ENCODE results near the gene ENPP3.
A peak's percentile ranks its signal among the peaks of the same experiment; 100 is the strongest.
"Not testable (repeated sequence)": the region's sequence is repeated elsewhere in the genome, so short reads cannot be mapped to it uniquely, and the experiment has no call there.

Gene ENPP3

DNA sequence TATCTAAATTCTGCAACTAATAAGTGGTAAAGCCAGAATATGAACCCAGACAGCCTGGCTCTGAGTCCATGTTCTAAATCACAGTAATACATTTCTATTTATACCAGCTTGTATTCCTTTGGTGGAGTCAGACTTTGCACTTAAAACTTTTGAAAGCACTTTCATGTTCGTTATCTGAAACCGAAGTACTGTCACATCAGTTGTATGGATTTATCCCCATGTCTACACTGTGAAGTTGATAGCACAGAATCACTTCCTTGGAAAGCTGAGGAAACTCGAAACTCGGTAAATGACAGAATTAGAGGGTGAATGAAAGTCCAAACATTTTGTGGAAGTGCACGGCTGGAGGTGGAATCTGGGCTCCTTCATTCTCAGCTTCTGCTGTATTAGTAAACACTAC, 102.0 kb downstream of the ENPP3 start:
- DNase-seq: no peak

DNA sequence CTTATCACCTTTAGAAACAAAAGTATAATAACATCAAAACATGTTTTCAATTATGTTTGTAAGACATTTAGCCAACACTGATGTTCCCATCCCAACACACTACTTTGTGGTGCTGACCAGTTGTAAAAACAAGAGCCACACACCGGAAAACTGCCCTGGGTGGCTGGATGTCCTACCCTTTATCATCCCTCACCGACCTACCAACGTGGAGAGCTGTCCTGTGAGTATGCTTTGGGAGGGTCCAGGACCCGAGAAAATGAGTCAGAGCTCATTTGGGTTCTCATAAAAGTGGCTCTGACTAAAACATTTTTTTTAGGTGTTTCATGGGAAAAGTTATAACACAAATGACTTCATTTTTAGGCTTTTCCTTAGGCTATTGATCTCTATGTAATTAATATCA, 103.1 kb downstream of the ENPP3 start:
- DNase-seq: no peak

DNA sequence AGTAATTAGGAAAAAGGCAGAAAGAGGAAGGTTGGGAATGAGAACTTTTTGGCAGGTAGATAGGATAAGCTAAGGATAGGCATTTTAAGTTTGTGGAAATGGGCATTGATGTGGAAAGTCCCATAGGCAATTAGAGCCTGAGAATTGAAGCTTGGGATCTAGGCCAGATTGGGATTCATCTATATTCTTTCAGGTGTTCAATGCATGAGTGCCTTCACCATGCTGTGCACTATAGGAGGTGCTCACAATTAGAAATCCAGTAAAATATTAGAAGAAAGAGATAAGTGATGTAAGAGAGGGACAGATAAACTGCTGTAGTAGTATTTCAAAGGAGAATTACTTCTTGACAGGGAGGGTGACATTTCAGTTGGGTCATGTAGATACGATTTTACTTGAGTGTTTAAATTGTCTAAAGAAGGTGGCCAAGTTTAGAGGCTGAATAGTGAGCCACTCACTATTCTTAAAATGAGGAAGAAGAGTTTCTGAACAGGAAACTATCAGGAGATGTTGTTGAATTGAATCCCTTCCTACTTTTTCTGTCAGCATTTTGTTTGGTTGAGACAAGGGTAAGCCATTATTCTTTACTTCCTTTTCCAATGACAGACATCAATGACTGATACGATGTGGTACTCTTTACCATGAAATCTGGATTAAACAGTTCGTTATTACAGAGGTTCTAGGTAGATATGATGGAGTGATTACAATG, 104.7 kb downstream of the ENPP3 start:
- peak in 2 of 4 experiments; percentile 8 for DNase-seq

DNA sequence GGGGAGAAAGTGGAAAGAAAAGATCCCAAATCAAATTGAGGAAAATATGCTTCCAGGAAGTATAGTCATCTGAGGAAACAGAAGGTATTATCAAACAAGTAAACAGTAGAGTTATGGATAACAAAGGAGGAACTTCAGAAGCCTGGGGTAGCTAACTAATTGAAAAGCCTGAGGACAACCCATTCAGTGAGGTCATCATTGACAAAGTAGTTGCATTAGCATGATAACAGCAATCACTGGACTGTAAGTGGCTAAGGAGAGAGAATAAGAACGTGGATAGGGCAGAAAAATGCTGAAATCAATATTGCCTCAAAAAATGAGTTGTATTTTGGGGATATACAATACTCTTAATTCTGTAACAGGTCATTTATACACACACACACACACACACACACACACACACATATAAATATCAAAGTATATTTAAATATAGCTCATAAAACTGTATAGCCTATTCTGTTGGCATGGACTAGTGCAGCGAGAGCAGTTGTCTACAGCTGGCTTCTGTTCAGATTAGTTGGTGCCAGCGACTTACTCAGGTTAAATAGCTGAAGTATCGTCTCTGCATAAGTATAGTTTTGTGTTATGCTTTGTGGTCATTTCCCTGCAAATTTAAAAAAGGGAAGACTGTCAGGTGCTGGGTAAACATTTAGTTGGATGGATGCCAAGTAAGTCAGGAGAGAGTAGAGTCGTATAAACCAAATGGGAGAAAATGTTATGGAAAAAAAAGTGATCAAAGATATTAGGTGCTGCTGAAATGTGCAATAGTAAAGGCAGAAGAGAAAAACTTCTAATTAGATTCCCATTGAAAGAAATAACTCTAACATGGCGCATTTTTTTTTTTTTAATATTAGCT, 107.6 kb downstream of the ENPP3 start:
- DNase-seq: no peak

DNA sequence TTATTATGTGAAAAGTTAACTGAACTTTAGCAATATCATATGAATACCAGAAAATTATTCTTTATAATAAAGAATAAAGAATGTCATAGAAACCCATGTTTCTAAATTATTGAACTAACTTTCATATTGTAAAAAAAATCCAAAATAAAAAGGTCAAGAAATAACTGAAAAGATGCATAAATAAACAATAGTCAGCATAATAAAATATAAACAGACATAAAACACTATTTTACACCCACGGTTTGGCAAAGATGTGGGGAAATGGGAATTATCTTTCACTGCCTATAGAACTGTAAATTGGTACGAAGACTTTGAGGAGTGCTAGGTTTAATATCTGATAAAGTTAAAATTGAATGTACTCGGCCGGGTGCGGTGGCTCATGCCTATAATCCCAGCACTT, 108.4 kb downstream of the ENPP3 start:
- DNase-seq: no peak

DNA sequence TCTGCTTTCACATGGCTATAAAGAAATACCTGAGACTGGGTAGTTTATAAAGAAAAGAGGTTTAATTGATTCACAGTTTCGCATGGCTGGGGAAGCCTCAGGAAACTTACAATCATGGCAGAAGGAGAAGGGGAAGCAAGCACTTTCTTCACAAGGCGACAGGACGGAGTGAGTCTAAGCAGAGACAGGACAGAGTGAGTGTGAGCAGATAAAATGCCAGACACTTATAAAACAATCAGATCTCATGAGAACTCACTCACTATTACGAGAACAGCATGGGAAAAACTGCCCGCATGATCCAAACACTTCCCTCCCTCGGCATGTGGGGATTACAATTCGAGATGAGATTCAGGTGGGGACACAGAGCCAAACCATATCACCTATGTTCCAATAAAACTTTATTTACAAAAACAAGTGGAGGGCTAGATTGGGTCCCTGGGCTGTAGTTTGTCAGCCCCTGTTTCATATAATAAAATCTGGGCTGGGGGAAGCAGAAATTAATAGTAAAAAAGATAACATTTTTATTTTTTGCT, 110.8 kb downstream of the ENPP3 start:
- no peak for DNase-seq

DNA sequence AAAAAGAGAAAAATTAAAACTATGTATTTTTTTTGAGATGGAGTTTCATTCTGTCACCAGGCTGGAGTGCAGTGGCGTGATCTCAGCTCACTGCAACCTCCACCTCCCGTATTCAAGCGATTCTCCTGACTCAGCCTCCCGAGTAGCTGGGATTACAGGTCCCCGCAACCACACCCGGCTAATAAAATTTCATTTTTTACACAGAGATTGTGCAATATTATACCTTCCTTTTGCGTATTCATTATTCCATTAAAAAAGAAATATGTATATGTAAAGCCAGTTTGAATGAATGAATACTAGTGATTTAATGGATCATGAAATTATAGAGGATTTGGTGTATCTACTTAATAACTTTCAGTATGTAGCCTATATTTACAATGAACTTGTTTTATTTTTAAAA, 111.9 kb downstream of the ENPP3 start:
- DNase-seq: no peak

DNA sequence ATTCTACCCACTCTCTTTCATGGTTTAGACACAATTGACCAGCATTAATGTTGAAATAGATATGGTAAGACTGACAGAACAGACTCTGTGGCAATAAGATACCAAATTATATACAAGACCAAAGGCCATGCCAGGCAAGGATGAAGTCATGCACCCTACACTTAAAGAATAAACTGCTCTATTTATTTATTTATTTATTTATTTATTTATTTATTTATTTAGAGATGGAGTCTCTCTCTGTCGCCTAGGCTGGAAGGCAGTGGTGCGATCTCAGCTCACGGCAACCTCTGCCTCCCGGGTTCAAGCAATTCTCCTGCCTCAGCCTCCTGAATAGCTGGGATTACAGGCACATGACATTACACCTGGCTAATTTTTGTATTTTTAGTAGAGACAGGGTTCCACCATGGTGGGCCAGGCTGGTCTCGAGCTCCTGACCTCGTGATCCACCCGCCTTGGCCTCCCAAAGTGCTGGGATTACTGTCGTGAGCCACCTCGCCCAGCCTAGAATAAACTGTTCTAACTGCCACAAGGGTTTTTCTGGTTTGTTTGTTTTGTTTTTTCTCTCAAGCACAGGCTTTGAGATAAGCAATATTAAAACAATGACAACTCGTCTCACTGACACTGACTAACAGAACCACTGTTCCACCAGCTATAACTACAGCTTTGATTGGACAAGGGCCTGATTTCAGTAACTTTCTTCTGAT, 114.1 kb downstream of the ENPP3 start:
- DNase-seq: not testable (repeated sequence)

DNA sequence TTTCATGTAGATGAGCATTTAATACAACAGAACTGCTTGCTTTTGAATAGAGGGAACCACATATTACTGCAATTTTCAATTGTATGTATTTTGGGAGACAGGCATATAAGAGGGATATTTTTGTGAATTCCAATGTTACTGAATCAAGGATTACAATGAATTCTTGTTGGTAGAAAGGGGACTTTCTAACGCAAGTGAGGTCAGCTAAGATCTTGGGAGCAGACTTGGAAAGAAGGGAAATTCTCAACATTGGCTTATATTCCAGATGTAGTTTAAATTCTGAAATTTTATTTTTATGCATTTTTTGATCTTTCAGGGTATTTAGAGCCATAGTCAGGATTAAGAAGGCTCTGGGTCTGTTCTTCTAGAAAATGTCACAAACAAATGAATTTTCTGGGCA, 117.0 kb downstream of the ENPP3 start:
- no peak for DNase-seq

DNA sequence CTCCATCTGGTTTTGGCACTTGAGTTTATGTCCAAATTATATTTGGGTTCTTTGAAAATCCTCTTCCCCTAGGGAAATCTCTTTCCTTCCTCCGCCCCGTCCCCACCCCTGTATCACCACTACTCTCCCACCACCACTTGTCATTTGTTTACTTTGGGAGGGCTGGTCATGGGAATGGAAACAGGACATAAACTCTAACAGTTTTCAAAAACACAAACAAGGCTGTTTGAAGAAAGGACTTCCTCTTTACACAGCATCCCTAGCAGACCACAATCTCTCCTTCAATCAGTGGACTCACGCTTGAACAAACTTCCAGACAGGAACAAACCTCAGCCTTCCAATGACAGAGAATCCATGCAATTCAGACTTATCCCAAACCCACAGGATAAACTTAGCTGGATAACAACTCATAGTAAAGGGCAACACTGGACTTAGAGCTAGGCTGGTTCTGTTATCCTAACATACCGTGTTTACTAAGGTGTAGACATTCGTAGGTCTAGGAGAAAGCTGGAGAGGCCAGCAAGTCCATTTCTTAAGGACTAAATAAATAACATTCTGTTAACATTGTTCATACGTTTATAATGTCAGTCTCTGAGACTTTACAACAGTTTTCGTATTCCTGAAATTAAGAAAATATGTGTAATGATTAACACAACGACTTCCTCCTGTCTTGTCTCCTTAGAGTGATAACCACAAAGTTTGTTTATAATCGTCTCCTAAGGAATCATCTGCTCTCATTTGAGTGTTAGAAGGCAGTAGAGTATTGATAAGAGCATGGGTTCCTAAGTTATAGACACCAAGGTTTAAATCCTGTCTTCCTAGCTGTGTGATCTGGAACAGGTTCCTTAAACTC, 117.8 kb downstream of the ENPP3 start:
- no peak for DNase-seq

DNA sequence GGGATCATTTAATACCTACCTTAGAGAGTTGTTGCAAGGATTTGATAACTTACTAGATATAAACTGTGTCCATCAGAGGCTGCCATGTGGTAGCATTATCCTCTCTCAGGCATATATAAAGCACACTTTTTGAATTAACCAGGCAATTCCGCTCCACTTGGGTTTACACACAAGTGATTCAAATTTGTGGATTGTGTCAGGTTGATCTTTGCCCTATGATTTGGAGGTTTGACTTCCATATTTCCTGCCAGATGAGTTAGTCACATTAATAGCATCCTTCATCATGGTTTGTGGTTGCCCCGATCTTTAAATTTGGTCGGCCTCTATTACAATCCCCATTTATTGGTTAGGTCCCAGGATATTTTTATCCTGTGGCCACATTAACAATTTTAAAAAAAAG, 118.5 kb downstream of the ENPP3 start:
- DNase-seq: no peak

DNA sequence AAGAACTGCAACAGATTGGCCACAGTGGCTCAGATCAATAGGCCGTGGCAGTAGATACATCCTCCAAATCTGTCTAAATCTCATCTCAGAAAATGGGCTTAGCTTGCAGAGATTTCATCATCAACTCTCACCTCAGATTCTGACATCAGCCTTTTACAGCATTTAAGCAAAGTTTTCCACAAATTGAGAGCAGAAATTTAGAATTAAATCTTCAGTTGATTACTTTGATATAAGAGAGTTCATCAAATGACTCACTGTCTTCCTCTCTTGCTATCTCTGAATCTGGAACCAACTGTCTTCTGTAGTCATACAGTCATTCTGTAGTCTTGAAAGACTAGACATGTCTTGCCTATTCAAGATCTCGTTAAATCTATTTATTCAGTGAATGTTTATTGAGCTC, 118.9 kb downstream of the ENPP3 start:
- no peak for DNase-seq

DNA sequence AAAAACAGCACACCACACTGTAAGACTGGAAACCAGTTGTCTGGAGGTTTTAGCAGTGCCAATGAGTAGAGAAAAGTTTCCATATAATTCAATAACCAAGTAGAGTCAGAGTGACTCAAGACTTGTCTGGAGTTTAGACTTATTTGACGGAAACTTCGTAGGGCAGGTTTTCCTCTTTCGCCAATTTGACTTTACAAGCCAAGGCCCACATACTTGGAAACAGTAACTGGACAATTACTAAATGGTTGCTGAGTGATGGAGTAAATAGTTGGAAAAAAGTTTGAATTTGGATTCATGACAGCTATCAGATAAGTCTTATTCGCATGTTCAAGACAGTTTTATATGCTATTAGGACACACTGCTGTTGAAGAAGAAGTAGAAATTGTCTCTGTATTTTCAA, 121.8 kb downstream of the ENPP3 start:
- no peak for DNase-seq

DNA sequence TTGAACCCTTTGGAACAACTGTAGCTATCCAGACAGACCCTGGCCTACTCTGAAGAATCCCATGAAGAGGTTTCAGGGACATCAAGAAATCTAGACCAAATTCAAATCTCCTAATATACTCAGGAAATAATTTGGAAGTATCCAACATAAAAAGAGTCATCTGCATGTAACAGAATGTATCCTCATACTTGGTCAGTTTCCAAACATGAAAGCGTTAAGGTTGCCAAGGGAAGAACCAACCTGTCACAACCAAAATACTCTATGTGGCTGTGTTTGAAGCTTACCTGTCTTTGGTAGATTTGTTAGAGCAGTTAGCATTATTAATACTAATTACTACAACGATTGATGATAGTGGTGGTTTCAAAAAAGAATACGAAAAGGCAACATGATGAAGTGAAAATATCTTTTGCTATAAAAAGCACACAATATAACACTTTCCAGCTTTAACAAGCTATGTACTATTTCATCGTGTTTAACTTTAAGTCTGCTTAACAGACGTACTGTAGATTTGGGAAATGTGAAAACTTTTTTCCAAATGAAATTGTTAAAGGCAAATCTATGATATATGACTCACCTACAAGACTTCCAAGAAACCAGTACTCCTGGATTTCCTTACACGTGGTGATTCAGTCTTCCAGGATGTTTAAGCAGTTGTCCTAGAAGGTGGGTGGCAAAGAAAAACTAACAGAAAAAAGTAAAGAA, 124.1 kb downstream of the ENPP3 start:
- no peak for DNase-seq

DNA sequence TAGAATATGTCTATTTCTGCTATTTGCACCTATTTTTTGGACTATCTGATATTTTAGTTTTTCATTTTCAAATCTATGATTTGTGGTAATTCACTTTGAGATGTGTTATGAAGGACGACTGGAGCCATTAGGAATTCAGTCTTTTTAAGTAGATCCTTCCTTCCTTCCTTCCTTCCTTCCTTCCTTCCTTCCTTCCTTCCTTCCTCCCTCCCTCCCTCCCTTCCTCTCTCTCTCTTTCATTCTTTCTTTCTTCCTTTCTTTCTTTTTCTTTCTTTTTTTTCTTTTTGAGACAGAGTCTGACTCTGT, 124.6 kb downstream of the ENPP3 start:
- DNase-seq: no peak

DNA sequence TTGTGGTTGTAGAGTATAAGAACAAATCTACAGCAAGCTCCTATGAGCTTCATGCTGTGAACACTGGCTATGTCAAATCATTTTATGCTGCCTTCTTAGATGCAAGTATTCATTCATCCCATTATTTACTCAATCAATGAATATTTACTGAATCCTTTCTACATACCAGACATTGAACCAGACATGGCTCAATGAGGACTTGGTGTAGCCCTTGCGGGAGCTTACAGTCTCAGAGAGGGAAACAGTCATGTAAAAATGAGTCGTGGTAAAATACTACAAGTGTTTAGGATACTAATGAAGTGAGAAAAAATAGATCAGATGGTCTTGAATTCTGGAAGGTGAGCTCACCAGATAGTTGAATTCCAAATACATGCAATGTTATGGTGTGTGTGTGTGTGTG, 125.9 kb downstream of the ENPP3 start:
- no peak for DNase-seq

DNA sequence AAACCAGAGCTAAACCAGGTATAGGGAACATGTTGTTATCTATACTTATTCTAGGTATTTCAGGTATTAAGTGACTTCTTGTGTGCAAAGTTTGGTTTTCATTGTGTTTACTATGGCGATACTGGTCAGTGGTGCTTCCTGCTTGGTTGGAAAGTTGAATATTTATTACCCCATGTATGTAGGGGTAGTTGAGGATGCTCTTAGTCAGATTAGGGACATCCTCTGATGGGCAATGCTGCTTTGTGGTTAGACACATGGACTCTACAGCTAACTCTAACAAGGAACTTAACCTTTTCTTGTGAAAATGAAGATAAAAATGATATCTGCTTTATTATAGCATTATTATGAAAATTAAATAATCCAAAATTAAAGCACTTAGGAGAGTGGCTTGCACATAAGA, 126.6 kb downstream of the ENPP3 start:
- DNase-seq: no peak

DNA sequence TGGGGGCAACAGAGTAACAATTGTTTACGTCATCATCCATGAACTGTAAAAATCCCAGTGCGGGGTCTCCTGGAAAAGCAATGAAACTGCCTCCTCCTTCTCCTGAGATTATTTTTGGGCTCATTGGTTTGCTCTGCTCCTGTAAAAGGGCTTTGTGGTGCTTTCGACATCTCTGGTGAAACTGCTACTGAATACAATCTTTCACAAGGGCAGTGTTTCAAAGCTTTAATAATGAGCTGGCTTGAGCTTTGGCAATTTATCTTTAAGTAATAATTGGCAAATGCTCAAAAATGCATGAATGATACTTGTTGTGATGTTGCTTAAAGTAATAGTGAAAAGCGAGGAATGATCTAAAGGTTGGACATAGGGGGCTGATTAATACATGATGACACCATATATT, 127.2 kb downstream of the ENPP3 start:
- no peak for DNase-seq

DNA sequence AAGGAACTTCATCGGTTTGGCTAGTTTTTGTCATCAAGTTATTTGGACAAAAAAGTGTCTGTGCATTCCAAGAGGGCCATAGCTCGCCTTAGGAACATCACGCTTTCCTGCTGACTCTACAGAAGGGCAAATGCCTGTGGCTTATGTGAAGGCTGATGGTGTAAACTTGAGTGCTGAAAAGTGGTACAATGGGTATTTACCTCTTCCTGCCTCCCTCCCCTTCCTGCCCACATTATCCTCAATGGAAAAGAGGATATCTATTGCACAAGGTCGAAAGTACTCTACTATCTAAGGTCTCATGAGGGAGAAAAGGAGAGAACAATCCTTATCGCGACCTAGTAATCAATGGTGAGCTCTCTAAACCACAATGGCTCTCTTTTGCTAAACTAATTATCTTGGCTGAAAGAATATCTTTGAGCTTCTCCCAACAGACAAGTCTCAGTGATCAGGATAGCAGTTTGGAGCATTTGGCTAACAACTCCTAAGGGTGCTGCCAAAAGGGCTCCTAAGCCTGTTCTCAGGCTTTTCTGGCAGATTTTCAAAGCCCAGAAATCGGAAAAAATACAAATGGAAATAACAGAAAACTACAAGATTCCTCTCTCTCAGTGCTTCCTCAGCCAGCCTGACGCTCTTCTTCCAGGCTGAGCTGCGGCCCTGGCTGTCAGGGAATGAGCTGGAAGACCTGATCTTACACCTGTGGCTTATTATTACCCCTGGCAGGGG, 128.1 kb downstream of the ENPP3 start:
- DNase-seq: no peak

DNA sequence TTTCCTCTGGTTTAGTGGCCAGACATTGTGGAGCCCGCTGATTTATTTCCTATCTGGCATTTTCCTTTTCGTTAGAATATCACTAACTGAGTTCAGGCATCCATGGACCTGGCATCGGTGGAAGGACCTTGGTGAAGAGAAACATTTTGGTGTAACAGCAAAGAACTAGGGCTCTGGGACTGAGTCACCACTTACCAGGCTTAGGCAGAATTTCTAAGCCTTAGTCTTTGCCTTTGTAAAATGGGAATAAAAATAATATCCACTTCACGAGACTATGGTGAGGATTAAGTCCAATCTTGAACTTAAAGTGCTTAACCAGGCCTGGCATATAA, 128.7 kb downstream of the ENPP3 start:
- DNase-seq: no peak

DNA sequence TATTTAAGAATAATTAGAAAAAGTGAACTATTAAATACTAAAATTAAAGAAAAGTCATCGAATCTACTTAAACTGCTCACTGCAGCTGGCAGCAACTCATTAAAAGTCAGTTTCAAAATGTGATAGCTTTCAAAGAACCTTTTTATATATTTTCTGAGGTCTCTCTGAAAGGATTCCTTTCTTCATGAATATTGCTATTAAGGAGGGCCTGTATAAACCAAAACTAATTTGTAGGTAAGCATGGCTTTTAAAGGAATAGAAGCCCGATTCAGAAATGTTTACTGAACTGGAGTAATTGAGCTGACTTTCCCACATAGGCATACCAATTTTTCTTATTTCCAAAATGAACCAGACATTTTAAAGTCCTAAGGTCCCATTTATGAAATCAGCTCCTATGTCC, 129.5 kb downstream of the ENPP3 start:
- DNase-seq: no peak

Data from suppressor macrophage (primary cell).